Esophagus muscularis mucosa (tissue), 4 donors: ENCODE data around the gene RBBP4. TPM values are rescaled to one million over a fixed set of nuclear protein-coding genes. Genes with fewer than 3 reads are reported as not detected.

ENCODE experiments used
- DNase-seq: peaks from one replicate; pipeline ENCODE4 v3.0.0-alpha.2; 2017; ENCODE audit errors: extremely low spot score
- H3K27ac ChIP-seq, 4 donors: fragments of 200-600 bp; sonication (generic); replicated peaks in 1 of 4; 1 replicate in 3 of 4; 2 replicates in 1 of 4; pipeline ENCODE4 v1.5.1; 2016 to 2019; ENCODE audit warnings: mild to moderate bottlenecking in 1 of 4
- H3K27me3 ChIP-seq, 4 donors: fragments of 200-600 bp; sonication (generic); one replicate each; pipeline versions ENCODE4 v1.5.1 to v1.6.0; 2016 to 2019
- H3K36me3 ChIP-seq, 4 donors: fragments of 200-600 bp; sonication (generic); one replicate each; pipeline ENCODE4 v1.5.1; 2016 to 2019
- H3K4me1 ChIP-seq, 4 donors: fragments of 200-600 bp; sonication (generic); one replicate each; pipeline ENCODE4 v1.5.1; 2016 to 2019
- H3K4me3 ChIP-seq, 4 donors: fragments of 200-600 bp; sonication (generic); 1 replicate in 2 of 4; 2 replicates in 2 of 4; pipeline ENCODE4 v1.5.1; 2016 to 2019; ENCODE audit warnings: mild to moderate bottlenecking in 4 of 4, moderate library complexity in 1 of 4
- H3K9me3 ChIP-seq, 4 donors: fragments of 200-600 bp; sonication (generic); 1 replicate in 3 of 4; 2 replicates in 1 of 4; pipeline ENCODE4 v1.5.1; 2016 to 2019
- EP300 ChIP-seq: sonication (generic); formaldehyde crosslinking; IDR thresholded peaks from one replicate; pipeline ENCODE4 v1.6.1; 2017; ENCODE audit warnings: antibody characterized with exemption
- POLR2A ChIP-seq: fragments of 450-650 bp; IDR thresholded peaks from one replicate; pipeline ENCODE4 v1.6.1; 2017; ENCODE audit warnings: antibody characterized with exemption, moderate library complexity, mild to moderate bottlenecking, low read depth
- POLR2AphosphoS5 ChIP-seq, 2 donors: sonication (generic); formaldehyde crosslinking; IDR thresholded peaks; one replicate each; pipeline ENCODE4 v1.6.1; 2017; ENCODE audit warnings: antibody characterized with exemption in 2 of 2
- WGBS: methylation state at CpG from one replicate; pipeline ENCODE4 v1.1.5; 2018; 5-methylcytosine and 5-hydroxymethylcytosine counted together
- intact Hi-C: fragments of 100-400 bp; cut with DNase I; formaldehyde crosslinking; loops from one replicate; pipeline ENCODE4 v1.15.1; 2023
- total RNA-seq, 4 donors: library from RNA; depleted of rRNA; stranded (reverse); fragments of >200 nt; gene quantifications; one replicate each; pipeline versions ENCODE4 v1.1.0 to v1.2.1, GENCODE V29; 2016
- TF ChIP-seq, protein P1 (sequence below), 3 experiments: fragments of 200-600 bp in 2 of 3; fragments of 450-650 bp in 1 of 3; sonication (generic) in 2 of 3; IDR thresholded peaks; one replicate each; pipeline ENCODE4 v1.5.1; 2017 to 2019; ENCODE audit warnings: antibody characterized with exemption in 3 of 3, mild to moderate bottlenecking in 2 of 3, moderate library complexity in 1 of 3

Gene RBBP4
- 10 to 100 TPM; 83.0 to 98.8 (median 92.2) TPM for total RNA-seq

DNA sequence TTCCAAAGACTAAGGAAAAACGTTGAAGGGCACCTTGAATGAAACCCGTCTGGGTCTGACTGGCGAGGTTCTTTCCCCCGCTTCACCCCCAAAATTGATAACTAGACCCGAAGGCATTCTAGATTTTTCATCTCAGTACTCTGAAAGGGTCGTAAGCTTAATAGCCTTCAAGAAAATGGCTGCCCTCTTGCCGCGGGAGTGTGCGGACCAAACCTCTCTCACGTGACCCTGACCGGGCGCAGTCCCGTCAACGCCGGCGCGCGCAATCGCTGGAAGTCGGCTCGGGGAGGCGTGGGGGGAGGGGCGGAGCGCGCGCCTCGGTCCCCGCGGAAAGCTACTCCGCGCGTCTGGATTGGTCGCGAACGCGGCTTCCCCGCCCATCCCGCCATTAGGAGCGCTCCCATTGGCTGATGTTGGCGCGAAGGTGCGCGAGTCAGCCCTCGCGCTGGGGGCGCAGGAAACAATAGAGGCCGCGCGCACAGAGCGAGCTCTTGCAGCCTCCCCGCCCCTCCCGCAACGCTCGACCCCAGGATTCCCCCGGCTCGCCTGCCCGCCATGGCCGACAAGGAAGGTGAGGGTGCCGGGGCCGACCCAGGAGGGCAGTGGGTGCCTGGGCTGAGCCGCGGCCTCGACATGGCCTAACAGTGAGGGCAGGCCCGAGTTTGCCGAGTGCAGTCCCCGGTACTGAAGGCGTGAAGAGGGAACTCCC is at the start of gene RBBP4:
TSS of gene RBBP4 (plus strand) at position 457 of the 709 bp plus-strand sequence. CDS start at position 556, 99 bp downstream.
- 0% methylated on average over 13 of the region's 67 CpGs for WGBS

DNA sequence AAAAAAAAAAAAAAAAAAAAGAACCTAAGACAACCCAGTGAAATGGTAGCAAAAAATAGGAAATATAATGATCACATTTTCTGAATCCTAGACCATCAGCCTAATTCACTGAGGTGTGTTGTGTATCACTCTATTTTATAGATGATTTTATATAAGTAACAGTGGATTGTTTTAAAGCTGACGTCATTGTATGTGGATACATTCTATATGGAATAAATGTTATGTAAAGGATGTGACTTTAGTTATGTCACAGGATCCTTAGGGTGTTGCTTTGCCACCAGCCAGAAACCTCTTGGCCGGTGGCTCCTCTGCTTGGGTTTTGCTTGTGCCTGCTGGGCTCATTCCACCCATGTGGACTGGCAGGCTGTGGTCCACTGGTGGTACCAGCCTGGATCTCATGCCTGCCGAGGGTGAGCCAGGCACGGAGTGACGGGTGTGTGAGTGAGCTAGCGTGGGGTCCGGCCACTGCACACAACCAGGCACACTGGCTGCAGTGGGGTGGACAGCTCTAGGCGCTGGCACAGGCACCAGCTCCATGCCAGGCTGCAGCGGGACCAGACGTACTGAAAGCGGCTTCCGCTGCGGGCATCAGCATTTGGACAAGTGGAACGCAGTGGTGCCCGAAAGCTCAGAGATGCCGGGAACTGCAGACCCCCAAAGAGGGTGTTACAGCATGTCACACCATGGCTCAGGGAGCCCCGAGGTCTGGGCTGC is 45.1 kb upstream of the RBBP4 start:
- no peak overlapping the region for H3K27ac ChIP-seq
- WGBS, result 91% methylated on average over 10 of the region's 17 CpGs
- no peaks in the 10 kb centered on the region for H3K4me1 ChIP-seq
- DNase-seq, result no peak
- no peak for TF ChIP-seq POLR2A
- TF ChIP-seq POLR2AphosphoS5 (IDR thresholded peaks at IDR 0.05), result no peak
- TF ChIP-seq, protein P1, sequence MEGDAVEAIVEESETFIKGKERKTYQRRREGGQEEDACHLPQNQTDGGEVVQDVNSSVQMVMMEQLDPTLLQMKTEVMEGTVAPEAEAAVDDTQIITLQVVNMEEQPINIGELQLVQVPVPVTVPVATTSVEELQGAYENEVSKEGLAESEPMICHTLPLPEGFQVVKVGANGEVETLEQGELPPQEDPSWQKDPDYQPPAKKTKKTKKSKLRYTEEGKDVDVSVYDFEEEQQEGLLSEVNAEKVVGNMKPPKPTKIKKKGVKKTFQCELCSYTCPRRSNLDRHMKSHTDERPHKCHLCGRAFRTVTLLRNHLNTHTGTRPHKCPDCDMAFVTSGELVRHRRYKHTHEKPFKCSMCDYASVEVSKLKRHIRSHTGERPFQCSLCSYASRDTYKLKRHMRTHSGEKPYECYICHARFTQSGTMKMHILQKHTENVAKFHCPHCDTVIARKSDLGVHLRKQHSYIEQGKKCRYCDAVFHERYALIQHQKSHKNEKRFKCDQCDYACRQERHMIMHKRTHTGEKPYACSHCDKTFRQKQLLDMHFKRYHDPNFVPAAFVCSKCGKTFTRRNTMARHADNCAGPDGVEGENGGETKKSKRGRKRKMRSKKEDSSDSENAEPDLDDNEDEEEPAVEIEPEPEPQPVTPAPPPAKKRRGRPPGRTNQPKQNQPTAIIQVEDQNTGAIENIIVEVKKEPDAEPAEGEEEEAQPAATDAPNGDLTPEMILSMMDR (IDR thresholded peaks at IDR 0.05), result no peak
- H3K9me3 ChIP-seq, result no peaks in the 10 kb centered on the region
- H3K27me3 ChIP-seq, result no peaks in the 10 kb centered on the region
- H3K36me3 ChIP-seq, result peaks cover 0 to 28% (median 10%) of the 10 kb centered on the region in 4 donors
- no peak overlapping the region for H3K4me3 ChIP-seq
- intact Hi-C loops, result no loop called here

More for the DNA sequence above, at the start of gene RBBP4:
- peaks cover 38 to 72% (median 68%) of the 10 kb centered on the region in 4 donors for H3K4me1 ChIP-seq
- DNase-seq, result peak; percentile 99
- H3K4me3 ChIP-seq, result peak within 1 kb of the TSS; percentile 72 to 91 (median 82)
- peak within 1 kb of the TSS; percentile 99 for H3K27ac ChIP-seq
- H3K36me3 ChIP-seq, result peaks cover 3 to 29% (median 22%) of the 10 kb centered on the region in 4 donors
- no peaks in the 10 kb centered on the region for H3K9me3 ChIP-seq
- H3K27me3 ChIP-seq, result no peaks in the 10 kb centered on the region
- intact Hi-C loops, result loop anchor here (5.0 kb wide), 1 partner anchor 56 kb away; no protein-coding TSS in a partner anchor
- TF ChIP-seq POLR2A, result peak; percentile 69
- TF ChIP-seq POLR2AphosphoS5 (IDR thresholded peaks at IDR 0.05), result peak; percentile 95 to 96
- TF ChIP-seq, protein P1 (IDR thresholded peaks at IDR 0.05), result peak in 1 of 3 experiments; percentile 9
- no peak for TF ChIP-seq EP300

DNA sequence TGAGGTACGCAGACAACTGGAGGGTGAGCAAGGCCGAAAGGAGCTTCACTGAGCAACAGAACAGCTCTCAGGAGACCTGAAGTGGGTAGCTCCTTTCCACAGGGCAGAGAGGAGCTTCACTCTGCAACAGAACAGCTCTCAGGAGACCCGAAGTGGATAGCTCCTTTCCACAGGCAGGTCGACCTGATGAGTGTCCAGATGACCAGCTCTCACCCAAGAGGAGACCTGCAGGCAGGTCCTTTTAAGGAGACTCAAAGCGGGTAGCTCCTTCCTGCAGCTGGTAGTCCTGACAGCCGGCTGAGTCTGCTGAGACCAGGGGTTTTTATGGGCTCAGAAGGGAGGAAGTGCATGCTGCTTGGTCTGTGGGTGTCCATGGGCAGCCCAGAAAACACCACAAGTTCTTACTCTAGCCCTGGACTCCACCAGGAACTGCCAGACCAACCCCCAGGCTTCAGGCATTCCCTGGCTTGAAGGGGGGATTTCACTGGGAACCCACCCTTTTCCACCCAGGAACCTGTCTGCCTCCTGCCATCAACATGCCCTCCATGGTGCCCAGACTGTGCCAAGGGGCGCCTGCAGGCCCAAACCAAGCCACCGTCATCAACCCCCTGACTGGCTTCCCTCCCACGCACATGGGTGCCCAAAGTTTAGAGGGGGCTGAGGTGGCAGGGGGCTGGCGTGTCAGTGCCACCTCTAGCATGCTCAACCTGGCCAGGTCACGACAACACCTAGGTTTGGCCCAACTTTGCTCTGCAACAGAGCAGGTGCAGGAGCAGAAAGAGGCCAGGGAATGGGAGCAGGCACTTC is 44.2 kb upstream of the RBBP4 start:
- intact Hi-C loops, result no loop called here
- Histone ChIP-seq H3K4me1 (peaks cover 0 to 5% (median 5%) of the 10 kb centered on the region in 4 donors), H3K27ac (no peak overlapping the region), H3K4me3 (no peak overlapping the region), H3K9me3 (no peaks in the 10 kb centered on the region), H3K27me3 (no peaks in the 10 kb centered on the region), H3K36me3 (peaks cover 0 to 20% (median 8%) of the 10 kb centered on the region in 4 donors)
- no peak for DNase-seq
- TF ChIP-seq POLR2AphosphoS5 (IDR thresholded peaks at IDR 0.05) (no peak), POLR2A (no peak), EP300 (no peak)
- TF ChIP-seq, protein P1 (IDR thresholded peaks at IDR 0.05), result no peak
- WGBS, result 95% methylated on average over 5 of the region's 11 CpGs

DNA sequence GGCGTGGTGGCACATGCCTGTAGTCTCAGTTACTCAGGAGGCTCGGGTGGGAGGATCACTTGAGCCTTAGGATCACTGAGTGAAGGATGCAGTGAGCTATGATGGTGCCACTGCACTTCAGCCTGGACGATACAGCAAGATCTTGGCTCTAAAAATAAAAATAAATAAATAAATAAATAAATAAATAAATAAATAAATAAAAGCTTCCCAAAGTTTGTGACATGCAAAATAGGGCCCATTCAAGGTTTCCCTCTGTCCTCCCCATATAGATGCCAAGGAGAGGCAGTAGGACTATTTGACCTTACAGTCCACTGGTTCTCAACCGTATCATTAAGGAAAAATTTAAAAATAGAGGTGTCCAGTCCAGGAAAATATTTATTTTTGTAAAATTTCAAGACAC is 41.8 kb upstream of the RBBP4 start:
- peaks cover 0 to 15% (median 6%) of the 10 kb centered on the region in 4 donors for H3K36me3 ChIP-seq
- H3K4me1 ChIP-seq, result peaks cover 5 to 17% (median 16%) of the 10 kb centered on the region in 4 donors
- H3K27me3 ChIP-seq, result no peaks in the 10 kb centered on the region
- no peak overlapping the region for H3K27ac ChIP-seq
- DNase-seq, result no peak
- no peaks in the 10 kb centered on the region for H3K9me3 ChIP-seq
- no peak overlapping the region for H3K4me3 ChIP-seq
- intact Hi-C loops, result no loop called here
- no peak for TF ChIP-seq POLR2AphosphoS5 (IDR thresholded peaks at IDR 0.05)
- 80% methylated on average over 4 of the region's 4 CpGs for WGBS
